ENCODE data around the gene TTC12.

The TTC12 gene

GRCh38 chr11:113409526-113409925, 95.1 kb downstream of the TTC12 start:
- TF ChIP-seq FOXM1 (IDR thresholded peaks at IDR 0.05; ENCODE audit: borderline replicate concordance, low read depth) (no peak), CREB1 (IDR thresholded peaks at IDR 0.05; ENCODE audit: low read depth) (no peak), ZBTB7A (IDR thresholded peaks at IDR 0.05; ENCODE audit: low read depth) (no peak), RAD21 (IDR thresholded peaks at IDR 0.05; ENCODE audit: low read depth) (no peak), YY1 (IDR thresholded peaks at IDR 0.05; ENCODE audit: low read depth) (no peak), TCF12 (IDR thresholded peaks at IDR 0.05; ENCODE audit: low read depth) (no peak), REST (IDR thresholded peaks at IDR 0.05; ENCODE audit: low read depth) (no peak), EP300 (IDR thresholded peaks at IDR 0.05; ENCODE audit: borderline replicate concordance) (no peak), TEAD4 (IDR thresholded peaks at IDR 0.05) (no peak), TAF1 (IDR thresholded peaks at IDR 0.05; ENCODE audit: low read depth) (no peak)

GRCh38 chr11:113410414-113411135, 96.2 kb downstream of the TTC12 start:
- no peak for TF ChIP-seq EP300 (IDR thresholded peaks at IDR 0.05; ENCODE audit: borderline replicate concordance)
- no peak for TF ChIP-seq TEAD4 (IDR thresholded peaks at IDR 0.05)
- TF ChIP-seq REST (IDR thresholded peaks at IDR 0.05; ENCODE audit: low read depth) = no peak
- TF ChIP-seq CEBPB (IDR thresholded peaks at IDR 0.05) = no peak
- TF ChIP-seq YY1 (IDR thresholded peaks at IDR 0.05; ENCODE audit: low read depth) = no peak
- no peak for TF ChIP-seq ZBTB7A (IDR thresholded peaks at IDR 0.05; ENCODE audit: low read depth)

- TF ChIP-seq CREB1 (IDR thresholded peaks at IDR 0.05; ENCODE audit: low read depth) = no peak
- TF ChIP-seq YY1 (IDR thresholded peaks at IDR 0.05; ENCODE audit: low read depth) = no peak
- TF ChIP-seq MAX (IDR thresholded peaks at IDR 0.05) = no peak
- no peak for TF ChIP-seq EP300 (IDR thresholded peaks at IDR 0.05; ENCODE audit: borderline replicate concordance)
- no peak for TF ChIP-seq REST (IDR thresholded peaks at IDR 0.05; ENCODE audit: low read depth)
These were observed 97.2 kb downstream of the TTC12 start for GRCh38 chr11:113411536-113411935.

GRCh38 chr11:113412675-113413074, 98.3 kb downstream of the TTC12 start:
- TF ChIP-seq MAX (IDR thresholded peaks at IDR 0.05) (no peak), TEAD4 (IDR thresholded peaks at IDR 0.05) (no peak), CREB1 (IDR thresholded peaks at IDR 0.05; ENCODE audit: low read depth) (no peak), RAD21 (IDR thresholded peaks at IDR 0.05; ENCODE audit: low read depth) (no peak)

- TF ChIP-seq TCF12 (IDR thresholded peaks at IDR 0.05; ENCODE audit: low read depth) (no peak), TEAD4 (IDR thresholded peaks at IDR 0.05) (no peak)
These were observed 101.0 kb downstream of the TTC12 start for GRCh38 chr11:113415343-113415742.

Data from Ishikawa (cell line).